HEK293 (cell line): ENCODE data around the gene IL12A.

ENCODE experiments used
- EGR2 ChIP-seq: fragments of 450-650 bp; formaldehyde crosslinking; IDR thresholded peaks from 2 replicates; pipeline ENCODE4 v1.5.1; 2016; ENCODE audit warnings: low read depth, missing biosample characterization, missing genetic modification characterization
- GLI4 ChIP-seq: fragments of 450-650 bp; formaldehyde crosslinking; IDR thresholded peaks from 2 replicates; pipeline ENCODE4 v1.5.1; 2016; ENCODE audit warnings: missing biosample characterization, missing genetic modification characterization
- KLF10 ChIP-seq: fragments of 450-650 bp; IDR thresholded peaks from 2 replicates; pipeline ENCODE4 v1.5.1; 2018; ENCODE audit warnings: missing biosample characterization, mild to moderate bottlenecking, missing genetic modification characterization
- PATZ1 ChIP-seq: fragments of 450-650 bp; formaldehyde crosslinking; IDR thresholded peaks from 2 replicates; pipeline ENCODE4 v1.5.1; 2016; ENCODE audit warnings: missing biosample characterization, missing genetic modification characterization
- REPIN1 ChIP-seq: fragments of 450-650 bp; formaldehyde crosslinking; IDR thresholded peaks from 2 replicates; pipeline ENCODE4 v1.5.1; 2017; ENCODE audit warnings: missing biosample characterization, missing genetic modification characterization, low read depth
- TCF7L2 ChIP-seq: IDR thresholded peaks from 2 replicates; pipeline ENCODE4 v1.6.1; 2011; ENCODE audit warnings: low read depth, mild to moderate bottlenecking, inconsistent platforms, low read length, moderate library complexity, borderline replicate concordance
- TRIM28 ChIP-seq: IDR thresholded peaks from 2 replicates; pipeline ENCODE4 v1.6.1; 2011; ENCODE audit warnings: low read length, control low read depth, borderline replicate concordance
- ZBTB10 ChIP-seq: fragments of 450-650 bp; formaldehyde crosslinking; IDR thresholded peaks from 2 replicates; pipeline ENCODE4 v1.5.1; 2016; ENCODE audit warnings: missing biosample characterization, missing genetic modification characterization
- ZBTB20 ChIP-seq: fragments of 450-650 bp; formaldehyde crosslinking; IDR thresholded peaks from 2 replicates; pipeline ENCODE4 v1.5.1; 2016; ENCODE audit warnings: missing biosample characterization, missing genetic modification characterization
- ZBTB21 ChIP-seq: fragments of 450-650 bp; formaldehyde crosslinking; IDR thresholded peaks from 2 replicates; pipeline ENCODE4 v1.5.1; 2017; ENCODE audit warnings: missing biosample characterization, missing genetic modification characterization
- ZBTB48 ChIP-seq: fragments of 450-650 bp; formaldehyde crosslinking; IDR thresholded peaks from 2 replicates; pipeline ENCODE4 v1.5.1; 2016; ENCODE audit warnings: missing biosample characterization, missing genetic modification characterization
- ZBTB8A ChIP-seq: fragments of 450-650 bp; formaldehyde crosslinking; IDR thresholded peaks from 2 replicates; pipeline ENCODE4 v1.5.1; 2016; ENCODE audit warnings: missing biosample characterization, missing genetic modification characterization
- ZNF114 ChIP-seq: fragments of 450-650 bp; formaldehyde crosslinking; IDR thresholded peaks from 2 replicates; pipeline ENCODE4 v1.5.0; 2017; ENCODE audit warnings: missing biosample characterization, missing genetic modification characterization
- ZNF16 ChIP-seq: fragments of 450-650 bp; formaldehyde crosslinking; IDR thresholded peaks from 2 replicates; pipeline ENCODE4 v1.5.1; 2016; ENCODE audit warnings: low read depth, missing biosample characterization, missing genetic modification characterization
- ZNF214 ChIP-seq: fragments of 450-650 bp; formaldehyde crosslinking; IDR thresholded peaks from 2 replicates; pipeline ENCODE4 v1.5.1; 2017; ENCODE audit warnings: missing biosample characterization, mild to moderate bottlenecking, missing genetic modification characterization, borderline replicate concordance
- ZNF24 ChIP-seq: fragments of 450-650 bp; formaldehyde crosslinking; IDR thresholded peaks from 2 replicates; pipeline ENCODE4 v1.5.1; 2016; ENCODE audit warnings: missing biosample characterization, missing genetic modification characterization
- ZNF423 ChIP-seq: fragments of 450-650 bp; formaldehyde crosslinking; IDR thresholded peaks from 2 replicates; pipeline ENCODE4 v1.5.1; 2016; ENCODE audit warnings: missing biosample characterization, missing genetic modification characterization
- ZNF513 ChIP-seq: fragments of 450-650 bp; IDR thresholded peaks from 2 replicates; pipeline ENCODE4 v1.5.1; 2018; ENCODE audit warnings: missing biosample characterization, missing genetic modification characterization
- ZNF555 ChIP-seq: fragments of 450-650 bp; formaldehyde crosslinking; conservative IDR thresholded peaks from 2 replicates; pipeline ENCODE4 v1.5.1; 2017; ENCODE audit warnings: missing biosample characterization, mild to moderate bottlenecking, missing genetic modification characterization, inconsistent platforms
- ZNF560 ChIP-seq: fragments of 450-650 bp; formaldehyde crosslinking; IDR thresholded peaks from 2 replicates; pipeline ENCODE4 v1.5.1; 2017; ENCODE audit warnings: missing biosample characterization, missing genetic modification characterization, borderline replicate concordance
- ZNF626 ChIP-seq: fragments of 450-650 bp; sonication (Bioruptor Pico); formaldehyde crosslinking; IDR thresholded peaks from 2 replicates; pipeline ENCODE4 v1.5.1; 2018; ENCODE audit warnings: missing biosample characterization, missing genetic modification characterization, inconsistent platforms
- ZNF658 ChIP-seq: fragments of 450-650 bp; formaldehyde crosslinking; IDR thresholded peaks from 2 replicates; pipeline ENCODE4; 2016; ENCODE audit warnings: missing biosample characterization, missing genetic modification characterization
- ZNF76 ChIP-seq: fragments of 450-650 bp; formaldehyde crosslinking; IDR thresholded peaks from 2 replicates; pipeline ENCODE4; 2016; ENCODE audit warnings: low read depth, missing biosample characterization, missing genetic modification characterization, borderline replicate concordance
- ZSCAN4 ChIP-seq: fragments of 450-650 bp; formaldehyde crosslinking; IDR thresholded peaks from 2 replicates; pipeline ENCODE4 v1.5.1; 2017; ENCODE audit warnings: missing biosample characterization, missing genetic modification characterization
- ZXDB ChIP-seq: fragments of 450-650 bp; formaldehyde crosslinking; IDR thresholded peaks from 2 replicates; pipeline ENCODE4 v1.5.1; 2016; ENCODE audit warnings: missing biosample characterization, missing genetic modification characterization
- TF ChIP-seq, protein P1 (sequence below): fragments of 450-650 bp; formaldehyde crosslinking; IDR thresholded peaks from 2 replicates; pipeline ENCODE4 v1.5.1; 2016; ENCODE audit warnings: missing biosample characterization, missing genetic modification characterization
- TF ChIP-seq, protein P2 (sequence below): fragments of 450-650 bp; formaldehyde crosslinking; IDR thresholded peaks from 2 replicates; pipeline ENCODE4 v1.5.1; 2016; ENCODE audit warnings: missing biosample characterization, missing genetic modification characterization
- TF ChIP-seq, protein P3 (sequence below): IDR thresholded peaks from 2 replicates; pipeline ENCODE4 v1.6.1; 2011; ENCODE audit warnings: mild to moderate bottlenecking, low read depth, low read length, borderline replicate concordance

IL12A gene

GRCh38 chr3:159988617-159989271, at the start of gene IL12A (continued):
- TF ChIP-seq PATZ1 (tag by site-specific recombination): peak; percentile 81
- peak; percentile 57 for TF ChIP-seq EGR2 (tag by site-specific recombination)
- 0 out of 2 replicates have a peak, but pooled peaks have one; percentile 36 for TF ChIP-seq ZXDB (tag by site-specific recombination)
- no peak for TF ChIP-seq ZBTB21 (tag by site-specific recombination)
- TF ChIP-seq ZNF24 (tag by site-specific recombination): no peak
- TF ChIP-seq, protein P1, sequence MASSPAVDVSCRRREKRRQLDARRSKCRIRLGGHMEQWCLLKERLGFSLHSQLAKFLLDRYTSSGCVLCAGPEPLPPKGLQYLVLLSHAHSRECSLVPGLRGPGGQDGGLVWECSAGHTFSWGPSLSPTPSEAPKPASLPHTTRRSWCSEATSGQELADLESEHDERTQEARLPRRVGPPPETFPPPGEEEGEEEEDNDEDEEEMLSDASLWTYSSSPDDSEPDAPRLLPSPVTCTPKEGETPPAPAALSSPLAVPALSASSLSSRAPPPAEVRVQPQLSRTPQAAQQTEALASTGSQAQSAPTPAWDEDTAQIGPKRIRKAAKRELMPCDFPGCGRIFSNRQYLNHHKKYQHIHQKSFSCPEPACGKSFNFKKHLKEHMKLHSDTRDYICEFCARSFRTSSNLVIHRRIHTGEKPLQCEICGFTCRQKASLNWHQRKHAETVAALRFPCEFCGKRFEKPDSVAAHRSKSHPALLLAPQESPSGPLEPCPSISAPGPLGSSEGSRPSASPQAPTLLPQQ: peak; percentile 86
- TF ChIP-seq ZNF16: no peak
- no peak for TF ChIP-seq ZBTB20
- no peak for TF ChIP-seq ZNF423 (tag by site-specific recombination)
- TF ChIP-seq ZNF114 (tag by site-specific recombination): no peak
- TF ChIP-seq ZNF626 (tag by site-specific recombination): no peak
- TF ChIP-seq TCF7L2: no peak
- no peak for TF ChIP-seq TRIM28
- TF ChIP-seq, protein P2, sequence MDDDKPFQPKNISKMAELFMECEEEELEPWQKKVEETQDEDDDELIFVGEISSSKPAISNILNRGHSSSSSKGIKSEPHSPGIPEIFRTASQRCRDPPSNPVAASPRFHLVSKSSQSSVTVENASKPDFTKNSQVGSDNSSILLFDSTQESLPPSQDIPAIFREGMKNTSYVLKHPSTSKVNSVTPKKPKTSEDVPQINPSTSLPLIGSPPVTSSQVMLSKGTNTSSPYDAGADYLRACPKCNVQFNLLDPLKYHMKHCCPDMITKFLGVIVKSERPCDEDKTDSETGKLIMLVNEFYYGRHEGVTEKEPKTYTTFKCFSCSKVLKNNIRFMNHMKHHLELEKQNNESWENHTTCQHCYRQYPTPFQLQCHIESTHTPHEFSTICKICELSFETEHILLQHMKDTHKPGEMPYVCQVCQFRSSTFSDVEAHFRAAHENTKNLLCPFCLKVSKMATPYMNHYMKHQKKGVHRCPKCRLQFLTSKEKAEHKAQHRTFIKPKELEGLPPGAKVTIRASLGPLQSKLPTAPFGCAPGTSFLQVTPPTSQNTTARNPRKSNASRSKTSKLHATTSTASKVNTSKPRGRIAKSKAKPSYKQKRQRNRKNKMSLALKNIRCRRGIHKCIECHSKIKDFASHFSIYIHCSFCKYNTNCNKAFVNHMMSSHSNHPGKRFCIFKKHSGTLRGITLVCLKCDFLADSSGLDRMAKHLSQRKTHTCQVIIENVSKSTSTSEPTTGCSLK (tag by site-specific recombination): no peak
- no peak for TF ChIP-seq ZSCAN4 (tag by site-specific recombination)
- no peak for TF ChIP-seq ZNF555 (tag by site-specific recombination)
- no peak for TF ChIP-seq ZNF513 (tag by site-specific recombination)
- TF ChIP-seq REPIN1 (tag by site-specific recombination): no peak
- peak; percentile 42 for TF ChIP-seq ZBTB8A (tag by site-specific recombination)
- TF ChIP-seq ZBTB10: peak; percentile 82; the same call in 1 of the 2 replicates
- no peak for TF ChIP-seq ZNF214 (tag by site-specific recombination)
- TF ChIP-seq ZBTB48 (tag by site-specific recombination): peak; percentile 62; the same call in 1 of the 2 replicates
- TF ChIP-seq ZNF560: no peak
- TF ChIP-seq ZNF658 (tag by site-specific recombination): no peak
- no peak for TF ChIP-seq GLI4 (tag by site-specific recombination)
- 0 out of 2 replicates have a peak, but pooled peaks have one; percentile 22 for TF ChIP-seq KLF10 (tag by site-specific recombination)
- TF ChIP-seq, protein P3, sequence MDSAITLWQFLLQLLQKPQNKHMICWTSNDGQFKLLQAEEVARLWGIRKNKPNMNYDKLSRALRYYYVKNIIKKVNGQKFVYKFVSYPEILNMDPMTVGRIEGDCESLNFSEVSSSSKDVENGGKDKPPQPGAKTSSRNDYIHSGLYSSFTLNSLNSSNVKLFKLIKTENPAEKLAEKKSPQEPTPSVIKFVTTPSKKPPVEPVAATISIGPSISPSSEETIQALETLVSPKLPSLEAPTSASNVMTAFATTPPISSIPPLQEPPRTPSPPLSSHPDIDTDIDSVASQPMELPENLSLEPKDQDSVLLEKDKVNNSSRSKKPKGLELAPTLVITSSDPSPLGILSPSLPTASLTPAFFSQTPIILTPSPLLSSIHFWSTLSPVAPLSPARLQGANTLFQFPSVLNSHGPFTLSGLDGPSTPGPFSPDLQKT: no peak
- TF ChIP-seq ZNF76 (tag by site-specific recombination): no peak
